HepG2 (cell line): Measurements from ENCODE around the gene N4BP2L1.
A peak's percentile ranks its signal among the peaks of the same experiment; 100 is the strongest.

Experiments
- CEBPB ChIP-seq: IDR thresholded peaks from 2 replicates; pipeline ENCODE4 v1.6.1; 2011; ENCODE audit warnings: low read depth, low read length, improper control_type of control experiment, borderline replicate concordance
- CENPT ChIP-seq: sonication (generic); formaldehyde crosslinking; IDR thresholded peaks from 2 replicates; pipeline ENCODE4 v1.8.0; 2022; ENCODE audit warnings: low read depth, mild to moderate bottlenecking, moderate library complexity, missing genetic modification reagents
- HNRNPL ChIP-seq: fragments of 200-400 bp; formaldehyde crosslinking; IDR thresholded peaks from 2 replicates; pipeline ENCODE4 v1.6.1; 2017; ENCODE audit warnings: mild to moderate bottlenecking, low read depth, low read length
- MAFF ChIP-seq: IDR thresholded peaks from 2 replicates; pipeline ENCODE4 v1.6.1; 2011; ENCODE audit warnings: low read depth, low read length, improper control_type of control experiment
- MAFK ChIP-seq, 2 experiments: IDR thresholded peaks in 1 of 2; conservative IDR thresholded peaks in 1 of 2; 2 replicates each; pipeline ENCODE4 v1.6.1; 2011; ENCODE audit warnings: improper control_type of control experiment in 2 of 2, low read length in 2 of 2
- PCBP2 ChIP-seq: fragments of 200-400 bp; formaldehyde crosslinking; optimal IDR thresholded peaks from 2 replicates; pipeline ENCODE3; 2018; ENCODE audit warnings: low read length, low read depth; ENCODE audit not compliant: poor library complexity, severe bottlenecking
- SCMH1 ChIP-seq: sonication (generic); formaldehyde crosslinking; IDR thresholded peaks from 2 replicates; pipeline ENCODE4 v1.9.0; 2021; ENCODE audit warnings: missing genetic modification reagents, mild to moderate bottlenecking, borderline replicate concordance
- TGIF2 ChIP-seq: IDR thresholded peaks from 2 replicates; pipeline ENCODE4 v1.6.1; 2016; ENCODE audit warnings: control low read depth, missing compliant biosample characterization
- ZBTB43 ChIP-seq: sonication (generic); formaldehyde crosslinking; conservative IDR thresholded peaks from 2 replicates; pipeline ENCODE4 v1.4.0; 2020; ENCODE audit warnings: missing genetic modification reagents
- ZNF205 ChIP-seq: IDR thresholded peaks from 2 replicates; pipeline ENCODE4 v1.6.1; 2018; ENCODE audit warnings: missing biosample characterization, missing genetic modification reagents
- ZSCAN20 ChIP-seq: sonication (generic); formaldehyde crosslinking; IDR thresholded peaks from 2 replicates; pipeline ENCODE4 v1.4.0; 2020; ENCODE audit warnings: missing genetic modification reagents, mild to moderate bottlenecking, borderline replicate concordance
- TF ChIP-seq, protein P1 (sequence below): sonication (generic); formaldehyde crosslinking; IDR thresholded peaks from 2 replicates; pipeline ENCODE4 v1.4.0; 2020; ENCODE audit warnings: missing genetic modification reagents

- no peak for TF ChIP-seq HNRNPL
- TF ChIP-seq TGIF2 (CRISPR knock-in tag) = peak; percentile 22; the same call in 1 of the 2 replicates
- no peak for TF ChIP-seq ZSCAN20 (CRISPR knock-in tag)
- TF ChIP-seq MAFK (conservative IDR thresholded peaks at IDR 0.05 in 1 of 2, IDR thresholded peaks at IDR 0.05 in 1 of 2; ENCODE audit: low read length in 2 of 2) = no peak
- TF ChIP-seq MAFF = no peak
- no peak for TF ChIP-seq SCMH1 (CRISPR knock-in tag)
- TF ChIP-seq, protein P1, sequence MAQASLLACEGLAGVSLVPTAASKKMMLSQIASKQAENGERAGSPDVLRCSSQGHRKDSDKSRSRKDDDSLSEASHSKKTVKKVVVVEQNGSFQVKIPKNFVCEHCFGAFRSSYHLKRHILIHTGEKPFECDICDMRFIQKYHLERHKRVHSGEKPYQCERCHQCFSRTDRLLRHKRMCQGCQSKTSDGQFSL (CRISPR knock-in tag) = no peak
- TF ChIP-seq ZBTB43 (CRISPR knock-in tag) = no peak
- no peak for TF ChIP-seq ZNF205 (CRISPR knock-in tag)
- TF ChIP-seq CEBPB = no peak
- TF ChIP-seq PCBP2 = no peak
- no peak for TF ChIP-seq CENPT (CRISPR knock-in tag)
Measured at GRCh38 chr13:32426191-32426989, 1.5 kb downstream of the N4BP2L1 start.
